GM19023 (cell line): ENCODE measurements around the gene CACNA2D2.

Source experiments
- ATAC-seq: cut with Tn5 transposase; IDR thresholded peaks from one replicate; pipeline ENCODE4 v1.9.1; 2021; ENCODE audit warnings: mild to moderate bottlenecking, moderate library complexity; ENCODE audit not compliant: unreplicated experiment

CACNA2D2 gene

DNA sequence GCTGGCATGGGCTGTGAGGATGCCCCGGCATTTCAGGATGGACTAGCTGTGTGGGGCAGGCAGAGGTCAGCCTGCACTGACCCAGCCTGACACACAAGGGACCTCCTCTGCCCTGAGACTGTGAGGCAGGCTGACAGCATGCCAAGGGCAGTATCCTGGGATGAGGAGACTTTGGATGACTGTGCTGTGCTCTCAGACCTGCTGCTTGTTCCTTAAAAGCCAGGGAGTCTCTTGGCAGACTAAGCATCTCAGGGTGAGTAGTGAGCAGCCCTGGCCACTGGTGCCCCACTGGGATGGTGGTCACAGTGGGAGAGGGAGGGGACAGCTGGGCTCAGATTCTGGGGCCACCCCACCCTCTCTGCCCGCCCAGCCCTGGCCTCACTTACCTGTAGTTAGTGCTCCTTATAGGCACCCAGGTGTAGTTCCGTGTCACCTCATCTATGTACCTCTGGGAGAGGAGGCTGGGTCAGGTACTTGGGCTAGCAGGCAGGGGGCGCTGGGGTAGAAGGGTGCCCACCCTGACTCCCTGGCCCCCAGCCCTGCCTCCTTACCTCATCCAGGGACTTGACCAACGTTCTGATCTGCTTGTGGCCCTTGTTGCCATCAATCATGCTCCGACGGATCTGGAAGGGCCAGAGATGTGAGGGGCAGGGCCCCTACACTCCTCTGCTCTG is 128.0 kb downstream of the CACNA2D2 start:
- no peak for ATAC-seq

DNA sequence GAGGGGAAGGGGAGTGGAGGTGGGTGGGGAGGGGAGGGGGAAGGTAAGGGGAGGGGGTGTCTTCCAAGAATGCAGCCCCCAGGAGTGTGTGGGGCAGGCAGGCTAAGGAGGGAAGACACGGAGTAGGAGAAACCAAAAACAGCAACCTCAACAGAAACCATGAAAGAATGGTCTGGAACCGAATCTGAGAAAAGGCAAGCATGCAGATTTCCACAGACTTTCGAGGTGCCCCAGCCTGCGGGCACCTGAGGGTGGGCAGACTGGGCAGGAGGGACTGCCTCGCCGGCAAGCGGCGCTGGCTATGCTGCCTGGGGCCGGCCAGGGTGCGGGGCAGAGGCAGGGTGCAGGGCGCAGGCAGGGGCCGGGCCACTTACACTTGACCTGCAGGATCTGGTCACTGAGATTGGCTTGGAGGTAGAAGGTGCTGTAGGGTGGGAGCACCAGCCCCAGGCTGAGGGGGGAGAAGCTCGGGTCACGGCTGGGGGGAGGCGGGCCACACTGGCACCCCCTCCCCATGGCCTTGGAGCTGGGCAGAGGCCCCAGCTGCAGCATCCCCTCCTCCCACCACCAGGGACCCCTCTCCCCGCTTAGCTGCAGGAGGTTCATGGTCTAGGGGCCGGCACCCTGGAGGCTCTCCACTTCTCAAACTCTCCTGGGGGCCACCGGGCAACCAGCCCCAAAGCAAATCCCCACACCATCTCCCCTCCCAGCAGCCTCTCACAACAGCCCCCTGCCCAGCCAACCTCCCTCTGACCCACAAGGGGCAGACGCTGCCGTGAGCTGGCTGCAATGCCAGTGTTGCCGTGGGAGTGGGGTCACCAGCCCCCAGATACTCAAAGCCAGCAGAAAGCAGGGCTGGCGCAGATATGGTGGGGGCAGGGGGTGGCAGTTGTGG is 128.8 kb downstream of the CACNA2D2 start:
- ATAC-seq = no peak

- no peak for ATAC-seq
Measured at GRCh38 chr3:50373146-50374051, 130.0 kb downstream of the CACNA2D2 start.

GRCh38 chr3:50372349-50372748 is 131.1 kb downstream of the CACNA2D2 start:
- no peak for ATAC-seq

DNA sequence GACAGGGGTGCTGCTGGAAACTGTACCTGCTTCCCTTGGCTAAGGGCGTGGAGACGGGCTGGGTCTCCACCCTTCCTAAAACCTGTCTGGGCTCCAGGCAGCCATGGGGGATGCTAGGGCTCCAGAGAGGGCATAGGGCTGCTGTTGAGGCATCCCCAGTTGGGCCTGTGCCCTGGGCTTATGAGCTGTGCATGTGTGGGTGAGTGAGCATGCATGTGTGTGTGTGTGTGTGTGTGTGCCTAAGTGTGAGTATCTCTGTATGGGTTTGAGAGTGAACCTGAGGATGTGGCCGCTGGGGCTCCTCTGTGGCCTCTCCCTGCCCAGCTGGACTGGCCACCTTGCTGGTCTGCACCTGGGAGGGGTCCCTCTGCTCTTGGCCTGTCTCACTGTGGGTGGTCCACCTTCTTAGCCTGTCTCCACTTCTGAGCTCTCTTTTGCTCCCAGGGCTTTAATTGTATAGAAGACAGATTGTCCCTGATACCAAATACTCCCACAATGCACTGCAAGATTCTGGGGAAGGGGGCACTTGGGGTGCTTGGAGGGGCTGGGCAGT is 132.2 kb downstream of the CACNA2D2 start:
- ATAC-seq = no peak

DNA sequence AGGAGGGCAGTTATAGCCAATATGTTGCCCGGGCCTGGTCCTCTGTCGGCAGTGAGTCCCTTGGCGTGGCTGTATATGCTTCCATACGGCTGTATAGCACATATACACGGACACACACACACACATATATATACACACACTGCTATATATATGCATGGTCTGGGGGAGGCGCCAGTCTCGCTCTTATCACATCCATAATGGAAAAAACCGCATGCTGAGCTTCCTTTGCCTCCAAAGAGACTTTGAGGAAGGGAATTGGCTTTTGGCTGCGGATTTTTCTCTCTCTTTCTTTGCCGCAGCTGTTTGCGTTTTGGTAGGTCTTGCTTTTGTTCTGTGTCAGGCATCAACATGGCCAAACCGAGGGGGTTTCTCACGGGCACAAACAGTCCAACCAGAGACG is 132.8 kb downstream of the CACNA2D2 start:
- ATAC-seq = no peak

GRCh38 chr3:50369012-50369670 is 134.3 kb downstream of the CACNA2D2 start:
- ATAC-seq = no peak

DNA sequence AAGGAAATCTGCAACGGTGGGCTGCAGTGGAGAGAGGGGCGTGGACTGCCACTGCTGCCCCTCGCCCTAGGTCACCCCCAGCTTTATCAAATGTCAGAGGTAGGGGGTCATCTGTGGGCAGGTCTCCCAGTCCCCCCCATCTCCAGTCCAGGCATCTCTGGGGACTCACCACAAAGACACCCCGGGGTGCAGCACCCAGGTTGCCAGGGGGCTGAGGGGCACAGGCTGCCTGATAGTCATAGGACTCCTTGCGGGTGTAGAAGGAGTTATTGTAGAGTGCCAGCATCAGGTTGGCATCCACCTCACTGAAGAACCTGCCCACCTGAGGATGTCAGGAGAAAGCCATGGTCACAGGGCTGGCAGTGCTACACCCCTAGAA is 137.6 kb downstream of the CACNA2D2 start:
- ATAC-seq = no peak

DNA sequence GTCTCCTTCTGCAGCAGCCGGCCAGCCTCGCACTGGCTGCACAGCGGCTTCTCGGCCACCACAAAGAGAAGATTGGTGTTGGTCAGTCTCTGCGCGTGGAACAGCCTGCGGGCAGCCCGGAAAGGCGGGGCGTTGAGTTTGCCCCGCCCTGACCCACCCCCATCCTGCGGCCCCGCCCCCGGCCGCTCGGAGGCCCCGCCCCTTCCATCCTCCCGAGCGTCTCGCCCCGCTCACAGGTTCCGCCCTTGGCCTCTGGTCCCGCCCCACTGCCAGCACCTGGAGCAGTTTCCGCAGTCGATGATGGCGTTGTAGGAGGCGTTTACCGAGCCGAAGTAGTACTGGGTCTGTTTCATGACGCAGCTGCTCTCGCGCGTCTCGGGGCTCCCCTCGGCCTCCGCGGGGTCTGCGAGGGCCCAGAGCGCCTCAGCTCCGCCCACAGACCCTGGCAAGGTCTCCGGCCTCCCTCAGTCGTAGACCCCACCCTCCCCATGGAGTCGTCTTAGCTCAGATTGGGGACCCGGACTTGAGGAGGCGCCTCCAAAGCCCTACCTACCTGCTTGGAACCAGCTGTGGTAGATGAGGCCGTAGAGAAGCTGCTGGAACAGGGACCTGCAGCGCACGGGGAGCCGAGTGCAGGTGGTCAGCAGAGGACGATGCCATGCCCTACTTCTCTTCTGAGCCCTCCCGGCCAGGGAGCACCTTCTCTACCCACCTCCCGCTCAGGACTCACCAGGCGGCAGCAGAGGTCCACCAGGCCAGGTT is 138.2 kb downstream of the CACNA2D2 start:
- ATAC-seq = peak; percentile 92

GRCh38 chr3:50364573-50365079 is 138.8 kb downstream of the CACNA2D2 start:
- ATAC-seq = no peak

GRCh38 chr3:50359760-50360110 is 143.7 kb downstream of the CACNA2D2 start:
- peak; percentile 18 for ATAC-seq

DNA sequence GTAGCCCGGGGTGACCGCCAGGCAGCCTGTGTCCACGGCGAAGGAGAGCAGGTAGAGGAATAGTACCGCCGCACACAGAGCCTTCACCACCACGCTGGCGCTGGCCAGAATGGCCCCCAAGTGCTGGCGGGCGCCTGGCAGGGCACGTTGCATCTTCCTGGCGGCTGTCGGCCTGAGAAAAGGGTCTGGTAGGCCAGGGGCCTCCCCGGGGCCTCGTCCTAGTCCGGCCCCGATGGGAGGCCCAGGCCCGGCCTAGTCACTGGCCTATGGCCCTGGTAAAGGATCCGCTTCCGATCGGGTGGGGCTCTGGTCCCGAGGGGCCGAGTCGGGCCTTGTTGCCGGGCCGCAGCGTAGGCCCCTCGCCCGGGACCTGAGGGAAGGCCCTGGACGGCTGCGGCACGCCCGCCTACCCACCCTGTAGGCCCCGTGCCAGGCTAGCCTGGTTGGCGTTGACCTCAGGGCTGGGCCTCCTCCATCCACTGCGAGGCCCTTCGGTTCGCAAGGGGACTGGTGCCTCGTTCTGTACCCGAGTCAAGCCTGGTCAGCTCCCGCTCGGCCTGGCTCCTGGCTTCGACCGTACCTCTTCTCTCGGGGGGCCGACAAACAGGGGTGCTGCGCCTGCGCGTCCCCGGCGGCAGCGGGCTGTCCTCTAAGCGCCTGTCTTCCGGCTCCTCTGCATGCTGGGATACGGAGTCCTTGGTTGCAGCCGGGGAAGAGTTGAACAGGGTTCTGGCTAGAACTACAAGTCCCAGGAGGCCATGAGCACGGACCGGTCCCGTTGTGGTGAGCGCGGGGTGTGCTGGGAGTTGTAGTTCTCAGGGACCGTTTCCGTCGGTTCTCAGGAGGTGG is 144.3 kb downstream of the CACNA2D2 start, which contains the start of gene TMEM115:
Gene TMEM115, minus strand, starts transcription at position 611 of the 849 bp plus-strand sequence. Its CDS starts 458 bp downstream, at position 153.
- peak; percentile 99 for ATAC-seq

DNA sequence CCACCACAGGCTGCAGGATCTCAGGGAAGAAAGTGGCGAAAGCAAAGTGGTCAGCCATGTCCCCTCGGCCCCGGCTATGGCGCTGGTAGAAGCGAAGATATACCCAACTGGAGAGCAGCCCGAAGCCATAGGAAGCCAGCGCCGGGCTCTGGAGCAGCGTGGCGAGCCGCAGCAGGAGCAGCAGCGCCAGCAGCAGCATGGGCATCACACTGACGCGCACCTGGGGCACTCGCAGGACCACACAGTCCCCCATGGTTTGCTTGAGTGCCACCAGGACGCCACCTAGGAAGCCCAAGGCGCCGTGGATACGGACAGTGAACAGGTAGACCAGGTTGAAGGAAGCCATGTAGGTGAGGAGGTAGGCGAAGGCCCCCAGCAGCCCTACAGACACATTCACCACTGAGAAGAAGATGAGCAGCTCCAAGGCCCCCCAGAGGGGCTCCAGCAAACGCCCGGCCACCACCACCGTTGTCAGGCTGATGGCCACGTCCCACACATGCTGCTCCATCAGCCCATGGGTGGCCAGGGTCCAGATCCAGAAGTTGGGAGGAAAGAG is 145.0 kb downstream of the CACNA2D2 start:
- no peak for ATAC-seq

GRCh38 chr3:50357481-50357880 is 146.0 kb downstream of the CACNA2D2 start:
- no peak for ATAC-seq

DNA sequence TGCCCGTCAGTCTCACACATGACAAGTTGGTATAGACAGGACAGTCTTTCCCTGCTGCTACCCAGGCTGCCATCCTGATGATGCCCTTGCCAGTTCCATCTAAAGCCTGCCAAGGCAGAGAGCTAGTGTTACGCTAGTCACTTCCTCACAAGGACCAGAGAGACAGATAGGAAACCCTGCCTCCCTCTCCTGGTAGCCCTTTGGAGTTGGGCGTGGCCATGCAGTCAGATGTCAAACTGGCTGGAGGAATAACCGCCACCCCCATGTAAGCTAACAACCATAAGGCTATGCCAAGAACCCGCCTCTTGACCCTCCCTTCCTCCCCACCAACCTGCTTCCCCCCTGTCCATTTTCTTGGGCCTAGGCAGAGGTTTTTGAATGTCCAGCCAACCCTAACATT is 146.9 kb downstream of the CACNA2D2 start:
- no peak for ATAC-seq

DNA sequence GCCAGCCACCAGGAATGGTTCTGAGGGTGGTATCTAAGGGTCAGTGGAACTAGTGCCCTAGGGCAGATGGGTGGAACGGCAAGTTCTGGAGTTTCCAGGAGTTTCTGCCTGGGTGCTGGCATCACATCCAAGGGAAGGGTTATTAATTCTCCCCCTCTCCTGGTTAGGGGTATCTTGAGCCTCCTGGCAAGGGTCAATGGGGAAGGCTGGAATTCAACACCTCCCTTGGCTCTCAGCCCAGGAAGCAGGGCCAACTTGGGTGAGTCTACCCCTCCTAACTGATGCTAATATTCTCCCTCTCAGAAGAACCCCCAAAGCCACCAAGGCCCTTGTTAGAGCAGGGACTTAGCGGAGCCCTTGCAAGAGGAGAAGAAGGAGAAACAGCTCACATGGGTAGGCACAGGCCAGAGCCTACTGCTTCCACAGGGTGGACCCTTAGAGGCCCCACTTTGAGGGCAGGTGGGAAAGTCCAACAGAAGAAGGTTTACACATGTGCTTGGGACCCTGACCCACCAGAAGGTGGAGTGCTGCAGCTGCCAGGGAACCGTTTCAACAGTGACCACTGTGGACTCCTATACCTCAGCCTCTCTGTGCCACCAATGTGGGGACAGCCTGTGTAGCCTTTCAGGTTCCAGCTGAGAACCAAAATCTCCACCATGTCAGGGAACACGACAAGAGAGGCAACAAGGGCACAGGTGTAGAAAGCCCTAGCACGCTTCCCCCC is 147.4 kb downstream of the CACNA2D2 start:
- no peak for ATAC-seq

DNA sequence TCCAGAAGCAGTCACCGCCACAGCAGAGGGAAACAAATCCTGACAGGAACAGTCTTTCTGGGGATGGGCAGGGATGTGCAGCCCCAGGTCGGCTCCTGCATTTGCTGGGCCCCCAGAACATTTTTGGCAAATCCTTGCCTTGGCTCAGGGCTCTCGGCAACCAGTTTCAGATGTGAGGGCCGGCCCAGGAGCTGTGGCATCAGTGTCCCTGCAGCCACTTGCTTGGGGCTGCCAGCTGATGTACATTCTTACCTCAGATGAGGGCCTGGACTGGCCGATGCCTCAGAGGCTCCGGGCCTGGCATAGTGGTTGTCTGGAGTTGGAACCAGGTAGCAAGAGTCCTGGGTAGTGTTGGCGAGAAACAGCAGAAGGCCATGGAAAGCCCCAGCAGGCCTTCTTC is 148.6 kb downstream of the CACNA2D2 start:
- no peak for ATAC-seq
